OCI-LY7 (cell line): ENCODE data around the gene SLC39A13.

Source experiments
- CTCF ChIP-seq: fragments of 200-600 bp; sonication (generic); conservative IDR thresholded peaks from 2 replicates; pipeline ENCODE4 v1.5.1; 2014; ENCODE audit warnings: mild to moderate bottlenecking, antibody characterized with exemption, low read length, moderate library complexity, mixed read lengths
- EZH2phosphoT487 ChIP-seq: fragments of 200-600 bp; sonication (generic); IDR thresholded peaks from 2 replicates; pipeline ENCODE4 v1.6.1; 2018; ENCODE audit warnings: low read depth, borderline replicate concordance, mild to moderate bottlenecking, mixed run types, antibody characterized with exemption, low read length, moderate library complexity, mixed read lengths

DNA sequence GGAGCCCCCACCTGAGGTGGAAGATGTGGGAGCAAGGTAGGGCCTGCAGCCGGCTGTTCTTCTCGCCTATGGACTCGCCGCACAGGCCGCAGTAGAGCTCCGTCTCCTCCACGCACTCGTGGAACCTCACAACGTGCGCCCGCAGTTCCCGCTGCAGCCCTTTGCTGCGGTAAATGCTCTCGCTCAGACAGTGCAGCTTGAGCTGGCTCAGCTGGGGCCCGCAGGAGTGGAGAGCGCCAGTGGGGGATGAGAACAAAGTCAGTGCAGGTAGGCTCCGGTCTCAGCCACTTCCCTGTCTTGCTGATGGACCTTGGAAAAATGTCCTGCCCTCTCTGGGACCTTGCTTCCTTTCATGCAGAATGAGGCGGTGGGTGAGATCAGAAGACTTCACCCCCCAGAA lies 30.3 kb downstream of the SLC39A13 start:
- TF ChIP-seq CTCF (no peak), EZH2phosphoT487 (no peak)
